ENCODE measurements around the gene APLP2.

The APLP2 gene

GRCh38 chr11:130121445-130121978 lies 51.8 kb downstream of the APLP2 start:
- DNase-seq: peak in 1 of 2 experiments; percentile 23

GRCh38 chr11:130122141-130122575 lies 52.5 kb downstream of the APLP2 start:
- peak; percentile 41 to 55 for DNase-seq

DNA sequence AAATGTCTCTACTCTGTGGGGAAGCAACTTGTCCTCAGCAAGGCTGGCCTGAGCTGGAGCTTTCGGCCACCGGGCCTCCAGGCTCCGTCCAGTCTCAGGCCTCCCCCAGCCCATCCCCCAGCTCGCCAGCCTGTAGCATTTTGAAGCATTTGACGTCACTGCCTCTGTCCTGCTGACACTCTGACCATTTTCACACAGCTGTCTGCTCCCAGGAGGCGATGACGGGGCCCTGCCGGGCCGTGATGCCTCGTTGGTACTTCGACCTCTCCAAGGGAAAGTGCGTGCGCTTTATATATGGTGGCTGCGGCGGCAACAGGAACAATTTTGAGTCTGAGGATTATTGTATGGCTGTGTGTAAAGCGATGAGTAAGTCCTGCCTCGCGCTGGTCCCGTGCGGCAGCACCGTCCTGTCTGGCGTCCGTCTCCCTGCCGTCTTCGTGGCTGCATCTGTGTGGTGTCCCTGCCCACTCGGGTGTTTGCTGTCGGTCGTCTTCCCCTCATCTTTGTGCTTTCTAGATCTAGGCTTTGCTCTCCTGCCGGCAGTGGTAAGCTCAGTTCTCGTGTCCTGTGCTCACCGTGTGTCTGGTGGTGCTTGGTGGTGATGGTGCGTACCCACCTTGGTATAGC lies 53.8 kb downstream of the APLP2 start:
- no peak for DNase-seq

DNA sequence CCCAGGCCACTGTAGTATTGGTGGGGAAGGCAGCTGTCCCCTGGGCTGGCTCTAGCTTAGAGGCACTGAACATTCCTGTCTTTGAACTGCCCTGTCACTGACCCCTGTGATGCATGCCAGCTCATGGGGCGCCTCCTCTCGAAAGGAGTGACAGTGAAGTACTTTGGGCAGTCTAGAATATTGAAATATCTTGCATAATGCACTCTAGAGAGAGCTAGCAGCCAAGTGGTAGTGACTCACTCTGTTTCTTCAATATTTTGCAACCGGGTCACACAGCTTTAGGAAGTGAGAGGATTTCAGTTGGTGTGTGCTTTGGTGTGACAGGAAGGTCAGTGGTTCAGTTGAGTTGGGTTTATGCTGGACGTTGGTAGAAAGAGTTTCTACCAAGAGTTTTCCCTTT lies 54.4 kb downstream of the APLP2 start:
- DNase-seq: no peak

DNA sequence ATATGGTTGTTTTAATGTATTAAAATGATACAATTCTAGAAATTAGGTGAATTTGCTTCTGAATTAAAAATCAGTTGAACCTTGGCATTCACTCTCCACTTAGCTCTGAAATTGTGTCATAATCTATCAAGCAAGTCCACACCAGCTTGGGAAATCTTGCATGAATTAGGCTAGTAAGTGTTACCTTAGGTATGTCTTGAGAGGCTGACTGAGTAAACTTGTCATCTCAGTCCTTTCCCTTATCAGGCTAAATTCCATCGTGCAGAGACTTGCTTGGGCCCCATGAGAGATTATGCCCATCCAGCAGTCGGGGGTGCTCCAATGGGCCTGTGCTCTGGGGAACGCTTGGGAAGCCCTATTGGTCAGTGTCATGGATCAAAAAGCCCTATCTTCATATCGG lies 55.9 kb downstream of the APLP2 start:
- no peak for DNase-seq

DNA sequence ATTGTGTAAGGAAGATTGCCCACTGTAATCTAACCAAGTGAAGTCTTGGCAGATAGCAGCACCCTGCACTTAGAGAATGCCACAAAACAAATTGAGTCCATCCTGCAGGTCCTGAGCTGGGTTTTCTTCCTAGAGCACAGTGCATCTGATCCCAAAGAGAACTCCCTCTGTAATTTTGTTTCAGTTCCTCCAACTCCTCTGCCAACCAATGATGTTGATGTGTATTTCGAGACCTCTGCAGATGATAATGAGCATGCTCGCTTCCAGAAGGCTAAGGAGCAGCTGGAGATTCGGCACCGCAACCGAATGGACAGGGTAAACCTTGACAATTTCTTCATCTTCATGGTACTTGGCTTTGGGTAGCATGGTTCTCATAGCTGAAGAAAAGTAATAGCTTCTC lies 56.8 kb downstream of the APLP2 start:
- no peak for DNase-seq

- DNase-seq: no peak
Observed at GRCh38 chr11:130127509-130127908, 57.8 kb downstream of the APLP2 start.

GRCh38 chr11:130128626-130129025 lies 58.9 kb downstream of the APLP2 start:
- no peak for DNase-seq

DNA sequence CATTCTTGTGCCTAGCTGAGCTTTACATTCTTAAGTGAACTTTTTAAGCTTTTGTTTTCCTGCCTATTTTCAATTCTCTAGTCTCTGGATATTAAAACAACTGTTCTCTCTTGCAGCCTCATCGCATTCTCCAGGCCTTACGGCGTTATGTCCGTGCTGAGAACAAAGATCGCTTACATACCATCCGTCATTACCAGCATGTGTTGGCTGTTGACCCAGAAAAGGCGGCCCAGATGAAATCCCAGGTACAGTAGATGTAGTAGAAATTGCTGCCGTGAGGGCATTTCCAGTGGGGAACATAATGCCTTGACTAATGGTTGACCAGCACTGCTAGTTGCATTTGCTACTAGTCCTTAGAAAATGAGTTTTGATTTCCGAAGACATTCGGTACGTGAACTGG lies 60.2 kb downstream of the APLP2 start:
- no peak for DNase-seq

DNA sequence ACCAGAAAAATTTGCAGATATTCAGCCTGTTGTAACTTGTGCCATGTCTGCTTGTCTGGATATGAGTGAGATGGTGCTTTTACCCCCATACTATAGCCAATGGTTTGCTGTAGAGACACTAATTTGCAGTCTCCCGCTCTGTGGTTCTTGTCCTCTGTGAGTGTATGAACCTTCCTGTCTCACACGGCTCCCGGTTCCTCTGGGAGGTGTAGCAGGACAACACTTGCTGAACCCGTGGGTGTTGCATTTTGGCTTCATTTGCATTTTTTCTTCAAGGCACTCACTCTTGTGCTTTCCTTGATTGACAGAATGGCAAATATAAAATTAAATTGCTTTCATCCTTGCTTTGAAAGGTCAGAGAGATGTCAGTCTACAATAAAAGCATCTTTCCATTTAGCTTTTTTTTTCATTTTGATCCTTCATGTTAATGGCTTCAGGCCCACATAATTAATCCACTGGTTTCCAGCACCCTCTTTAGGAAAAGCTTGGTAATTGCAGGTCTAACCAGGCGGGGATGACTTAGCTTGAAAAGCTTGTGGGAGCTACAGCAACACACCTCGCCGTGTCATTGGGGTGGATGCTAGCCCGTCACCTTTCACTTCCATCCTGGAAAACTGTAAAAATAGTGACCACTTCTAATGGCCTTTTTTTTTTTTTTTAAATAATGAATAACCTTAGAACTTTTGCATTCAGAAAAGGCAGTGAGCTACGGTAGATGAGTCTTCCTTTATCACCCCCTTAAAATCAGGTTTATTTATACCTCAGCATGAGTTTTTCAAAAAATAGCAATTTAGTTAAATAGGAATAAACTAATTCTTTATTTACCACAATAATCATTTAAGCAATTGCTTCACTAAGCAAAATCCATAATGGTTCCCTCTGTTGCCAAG lies 62.5 kb downstream of the APLP2 start:
- DNase-seq: peak; percentile 32 to 49

DNA sequence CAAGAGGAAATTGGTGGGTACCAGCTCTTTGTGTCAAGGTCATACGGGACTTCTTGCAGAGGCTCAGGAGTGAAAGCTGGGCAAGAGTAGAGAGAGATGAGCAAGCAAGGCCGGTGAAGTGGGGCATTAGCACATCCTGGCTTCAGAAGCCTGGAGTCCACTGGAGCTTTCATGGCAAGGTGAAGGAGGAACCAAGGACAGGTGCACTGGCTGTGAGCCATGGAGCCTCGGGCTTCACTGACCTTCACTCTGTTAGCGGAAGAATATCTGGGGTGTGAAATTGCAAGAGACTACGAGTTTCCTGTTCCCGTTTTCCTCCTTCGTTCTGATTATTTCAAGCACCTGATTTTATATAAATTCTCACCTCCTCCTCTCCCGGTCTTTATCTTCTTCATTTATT lies 64.0 kb downstream of the APLP2 start:
- DNase-seq: no peak

DNA sequence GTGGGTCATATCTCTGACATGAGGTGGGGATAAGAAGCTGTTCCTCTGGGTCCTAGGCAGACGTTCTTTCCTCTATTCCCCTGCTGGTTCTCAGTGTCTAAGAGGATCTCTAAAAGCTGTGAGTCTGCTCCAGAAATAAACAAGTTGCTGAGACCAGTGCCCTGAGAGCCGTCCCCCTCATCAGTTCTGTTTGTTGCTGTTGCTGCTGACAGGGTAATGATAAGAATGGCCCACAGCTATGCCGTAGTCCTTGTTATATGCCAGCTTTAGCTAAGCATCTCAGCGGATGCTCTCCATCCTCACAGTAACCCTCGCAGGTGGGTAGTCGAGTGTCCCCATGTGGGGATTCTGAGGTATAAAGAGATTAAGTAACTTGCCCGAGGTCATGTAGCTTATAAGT lies 66.4 kb downstream of the APLP2 start:
- no peak for DNase-seq

DNA sequence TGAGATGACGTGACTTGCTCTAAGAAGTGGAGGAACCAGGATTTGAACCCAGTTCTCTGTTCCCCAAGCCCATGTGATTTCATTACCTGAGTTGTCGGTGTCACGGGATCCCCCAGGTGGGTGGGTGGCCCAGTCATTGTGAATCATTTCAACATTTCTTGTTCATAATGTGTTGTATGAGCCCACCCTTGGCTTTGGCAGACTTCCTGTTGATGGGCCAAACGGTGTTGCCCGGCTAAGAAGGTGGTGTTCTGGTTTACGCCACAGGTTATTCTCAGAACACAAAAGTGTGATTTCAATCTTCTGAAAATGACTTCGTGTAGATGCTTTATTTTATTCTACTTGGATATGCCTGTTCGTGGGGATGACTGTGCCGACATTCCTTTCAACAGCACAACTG lies 68.3 kb downstream of the APLP2 start:
- DNase-seq: no peak

DNA sequence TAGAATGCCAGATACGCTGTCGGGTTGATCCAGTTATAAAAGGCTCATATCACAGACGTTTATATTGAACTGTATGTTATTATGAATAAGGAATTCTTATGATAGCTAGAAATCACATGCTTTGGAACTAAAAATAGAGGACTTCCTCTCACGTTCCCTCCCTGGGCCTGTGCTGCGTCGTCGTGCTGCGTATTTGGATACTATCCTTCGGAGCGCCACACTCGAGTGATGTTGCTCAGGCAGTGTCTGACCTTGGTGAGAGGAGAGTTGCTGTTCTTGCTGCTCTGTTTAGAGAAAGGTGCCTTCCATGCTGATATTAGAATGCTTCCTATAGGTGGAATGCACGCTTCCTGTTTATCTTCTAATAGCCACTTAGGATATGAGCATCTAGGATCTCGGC lies 69.7 kb downstream of the APLP2 start:
- DNase-seq: no peak

DNA sequence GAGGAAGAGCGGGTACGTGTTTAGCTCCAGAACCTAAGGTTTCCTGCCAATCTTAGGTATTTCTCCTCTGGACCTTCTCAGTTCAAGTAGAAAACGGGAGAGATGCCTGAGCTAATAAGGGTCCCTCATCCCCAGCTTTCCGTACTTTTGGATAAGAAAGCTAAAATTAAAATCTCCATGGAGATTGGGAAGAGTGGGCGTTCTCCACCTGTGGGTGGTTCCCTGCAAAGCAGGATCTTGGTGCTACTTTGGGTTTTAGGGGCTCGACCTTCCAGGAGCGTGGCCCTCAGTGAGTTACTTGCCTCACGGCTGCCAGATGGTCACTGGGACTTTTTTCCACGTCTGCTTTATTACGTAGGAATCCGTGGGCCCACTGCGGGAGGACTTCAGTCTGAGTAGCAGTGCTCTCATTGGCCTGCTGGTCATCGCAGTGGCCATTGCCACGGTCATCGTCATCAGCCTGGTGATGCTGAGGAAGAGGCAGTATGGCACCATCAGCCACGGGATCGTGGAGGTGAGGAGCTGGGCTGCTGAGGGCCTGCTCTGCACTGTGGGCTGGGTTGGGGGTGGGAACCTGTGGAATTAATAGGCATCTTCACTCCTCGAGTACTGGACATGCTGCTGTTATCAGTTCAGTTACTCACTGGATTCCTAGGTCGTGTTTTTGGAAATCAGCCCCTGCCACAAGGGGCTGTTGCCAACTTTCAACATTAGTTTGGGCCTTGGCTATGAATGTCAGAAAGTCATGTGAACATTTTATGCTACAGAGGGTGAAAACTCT lies 72.1 kb downstream of the APLP2 start:
- no peak for DNase-seq

DNA sequence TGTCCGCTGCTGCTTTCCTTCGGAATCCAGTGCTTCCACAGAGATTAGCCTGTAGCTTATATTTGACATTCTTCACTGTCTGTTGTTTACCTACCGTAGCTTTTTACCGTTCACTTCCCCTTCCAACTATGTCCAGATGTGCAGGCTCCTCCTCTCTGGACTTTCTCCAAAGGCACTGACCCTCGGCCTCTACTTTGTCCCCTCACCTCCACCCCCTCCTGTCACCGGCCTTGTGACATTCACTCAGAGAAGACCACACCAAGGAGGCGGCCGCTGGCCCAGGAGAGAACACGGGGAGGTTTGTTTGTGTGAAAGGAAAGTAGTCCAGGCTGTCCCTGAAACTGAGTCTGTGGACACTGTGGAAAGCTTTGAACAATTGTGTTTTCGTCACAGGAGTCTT lies 74.4 kb downstream of the APLP2 start:
- DNase-seq: no peak

DNA sequence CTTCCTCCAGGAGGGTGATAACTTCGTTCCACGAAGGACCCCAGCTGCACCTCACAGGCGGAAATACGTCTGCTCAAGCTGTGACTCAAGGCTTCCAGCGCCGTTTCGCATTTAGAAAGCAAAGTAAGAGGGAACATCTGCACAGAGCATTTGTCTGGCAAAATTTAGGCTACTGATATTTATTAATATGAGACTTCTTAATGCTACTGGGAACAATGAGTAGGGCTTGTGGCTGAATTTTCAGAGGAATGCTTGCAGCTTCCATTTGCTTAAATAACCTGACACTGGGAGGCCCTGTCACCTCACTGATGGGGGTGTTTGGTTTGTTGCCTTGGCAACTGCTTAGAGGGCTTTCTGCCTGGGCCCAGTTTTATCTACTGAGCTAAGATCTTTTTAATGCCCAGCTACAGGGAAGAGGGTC lies 75.2 kb downstream of the APLP2 start:
- DNase-seq: no peak

DNA sequence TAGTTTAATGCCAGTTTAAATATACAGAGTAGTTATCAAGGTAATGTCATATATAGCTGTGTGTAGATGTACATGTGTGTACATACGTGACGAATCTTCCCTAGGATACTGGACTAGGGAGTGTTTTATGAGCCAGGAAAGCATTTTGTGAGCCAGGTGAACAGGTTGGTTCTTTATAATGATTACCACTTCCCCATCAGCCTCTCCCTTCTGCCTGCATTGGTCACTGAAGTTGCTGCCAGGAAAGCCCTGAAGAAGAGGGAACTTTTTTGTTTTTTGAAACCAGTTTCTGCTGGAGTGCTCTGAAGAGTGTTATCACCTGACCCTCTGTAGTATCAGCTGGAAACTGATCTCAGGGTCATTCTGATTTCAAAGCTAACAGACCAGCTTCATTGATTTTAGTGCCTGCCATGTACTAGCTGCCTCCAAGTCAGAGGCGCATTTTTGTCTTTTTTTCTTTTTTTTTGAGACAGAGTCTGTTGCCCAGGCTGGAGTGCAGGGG lies 75.7 kb downstream of the APLP2 start:
- DNase-seq: no peak

- DNase-seq: no peak
Observed at GRCh38 chr11:130145975-130146776, 76.5 kb downstream of the APLP2 start.

DNA sequence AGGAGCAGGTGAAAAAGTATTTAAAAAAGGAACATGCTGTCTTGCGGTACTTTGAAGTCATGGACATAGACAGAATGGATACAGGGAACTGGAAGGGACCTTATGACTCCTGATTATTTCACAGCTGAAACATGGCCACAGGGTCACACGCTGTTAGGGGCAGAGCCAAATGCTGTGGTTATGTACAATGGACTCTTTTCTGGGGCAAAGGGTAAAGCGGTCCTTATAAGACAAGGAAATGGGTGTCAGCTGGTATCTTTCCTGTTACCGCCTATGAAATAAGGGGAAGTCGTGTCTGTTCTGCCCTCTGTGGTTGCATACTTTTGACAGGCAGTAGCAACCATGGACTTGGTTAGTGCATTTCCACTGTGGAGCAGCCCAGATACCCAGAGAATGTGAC lies 77.1 kb downstream of the APLP2 start:
- DNase-seq: no peak

GRCh38 chr11:130148796-130149326 lies 79.2 kb downstream of the APLP2 start:
- no peak for DNase-seq

DNA sequence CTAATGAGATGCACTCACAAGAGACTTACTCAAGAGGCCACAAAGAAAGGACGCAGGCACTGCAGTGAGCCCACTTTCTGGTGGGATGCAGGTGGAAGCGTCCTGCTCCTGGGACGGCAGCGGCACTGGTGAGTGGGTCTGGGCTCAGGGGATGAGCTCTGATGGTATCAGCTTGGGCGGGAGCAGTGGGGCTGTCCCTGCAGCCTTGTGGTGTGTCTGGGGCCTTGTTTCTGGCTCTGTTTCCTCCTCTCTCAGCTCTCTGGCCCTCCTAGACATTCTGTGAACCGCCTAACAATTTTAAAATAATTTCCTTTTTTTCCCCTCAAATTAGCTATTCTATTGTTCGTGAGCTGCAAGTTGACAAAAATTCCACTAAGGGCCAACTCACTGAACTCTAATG lies 81.1 kb downstream of the APLP2 start:
- DNase-seq: no peak

Measured in activated CD4-positive, alpha-beta T cell treated with anti-CD3 and anti-CD28 coated beads, Interleukin-2, amount 50 U/mL, for 48 hours (primary cell).